CD4-positive, alpha-beta T cell treated with Interferon gamma for 1 hour (primary cell): ENCODE measurements around the gene ARHGAP24.
"Not testable (repeated sequence)": the region's sequence is repeated elsewhere in the genome, so short reads cannot be mapped to it uniquely, and the experiment has no call there.

Experiments used
- DNase-seq: peaks from one replicate; pipeline ENCODE4 v3.0.0-alpha.2; 2020

ARHGAP24 gene

GRCh38 chr4:85932500-85933290 is 457.7 kb downstream of the ARHGAP24 start:
- DNase-seq: no peak

- no peak for DNase-seq
These were observed 458.3 kb downstream of the ARHGAP24 start for GRCh38 chr4:85933291-85933640.

GRCh38 chr4:85937507-85937906 is 462.6 kb downstream of the ARHGAP24 start:
- no peak for DNase-seq

GRCh38 chr4:85938062-85938461 is 463.1 kb downstream of the ARHGAP24 start:
- DNase-seq: no peak

- DNase-seq: no peak
These were observed 464.0 kb downstream of the ARHGAP24 start for GRCh38 chr4:85938902-85939301.

- no peak for DNase-seq
These were observed 464.6 kb downstream of the ARHGAP24 start for GRCh38 chr4:85939595-85939994.

GRCh38 chr4:85940151-85940550 is 465.2 kb downstream of the ARHGAP24 start:
- DNase-seq: no peak

- no peak for DNase-seq
These were observed 467.2 kb downstream of the ARHGAP24 start for GRCh38 chr4:85942107-85942506.

GRCh38 chr4:85946821-85947220 is 471.9 kb downstream of the ARHGAP24 start:
- no peak for DNase-seq

- DNase-seq: no peak
These were observed 476.1 kb downstream of the ARHGAP24 start for GRCh38 chr4:85951099-85951498.

GRCh38 chr4:85952528-85952927 is 477.6 kb downstream of the ARHGAP24 start:
- no peak for DNase-seq

- DNase-seq: no peak
These were observed 478.2 kb downstream of the ARHGAP24 start for GRCh38 chr4:85952972-85953650.

GRCh38 chr4:85953651-85954018 is 478.7 kb downstream of the ARHGAP24 start:
- DNase-seq: no peak

- DNase-seq: no peak
These were observed 480.8 kb downstream of the ARHGAP24 start for GRCh38 chr4:85955620-85956292.

- no peak for DNase-seq
These were observed 481.5 kb downstream of the ARHGAP24 start for GRCh38 chr4:85956293-85956945.

GRCh38 chr4:85961887-85962286 is 486.9 kb downstream of the ARHGAP24 start:
- no peak for DNase-seq

GRCh38 chr4:85963231-85963630 is 488.3 kb downstream of the ARHGAP24 start:
- no peak for DNase-seq

- no peak for DNase-seq
These were observed 489.3 kb downstream of the ARHGAP24 start for GRCh38 chr4:85964298-85964697.

GRCh38 chr4:85965017-85965416 is 490.1 kb downstream of the ARHGAP24 start:
- DNase-seq: not testable (repeated sequence)

GRCh38 chr4:85965529-85965928 is 490.6 kb downstream of the ARHGAP24 start:
- no peak for DNase-seq

- no peak for DNase-seq
These were observed 491.4 kb downstream of the ARHGAP24 start for GRCh38 chr4:85966373-85966772.

GRCh38 chr4:85967872-85968271 is 492.9 kb downstream of the ARHGAP24 start:
- no peak for DNase-seq
